Posterior cingulate gyrus (tissue), 11 donors: Measurements from ENCODE around the gene FOXL1.

Source experiments
- DNase-seq, 10 donors: peaks; one replicate each; pipeline versions ENCODE4 v3.0.0 to v3.0.0-alpha.2; 2020 to 2021; ENCODE audit warnings: mixed read lengths in 3 of 10
- intact Hi-C: fragments of 100-400 bp; cut with DNase I; formaldehyde crosslinking; loops from one replicate; pipeline ENCODE4 v1.15.1; 2023

FOXL1 gene

DNA sequence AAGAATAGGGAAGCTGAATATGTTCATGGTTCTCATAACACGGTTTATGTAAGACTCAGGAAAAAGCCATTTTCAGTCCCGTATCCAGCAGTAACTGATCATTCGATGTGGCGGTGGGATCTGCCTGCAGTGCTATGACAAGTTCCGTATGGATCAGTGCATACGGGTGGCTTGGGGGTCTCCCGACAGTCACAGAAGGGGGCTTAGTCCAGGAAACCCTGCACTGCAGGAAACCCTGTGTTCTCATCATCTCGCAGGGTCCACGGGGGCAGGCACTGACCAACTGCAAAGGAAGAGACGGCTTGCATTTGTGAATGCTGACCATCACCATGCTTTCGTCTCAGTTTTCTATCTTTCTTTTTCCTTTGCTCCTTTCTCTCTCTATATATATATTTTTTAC lies 31.1 kb upstream of the FOXL1 start:
- intact Hi-C loops: no loop called here
- no peak for DNase-seq

GRCh38 chr16:86549076-86549892 lies 29.1 kb upstream of the FOXL1 start:
- peak in 1 of 10 donors; percentile 2 for DNase-seq

DNA sequence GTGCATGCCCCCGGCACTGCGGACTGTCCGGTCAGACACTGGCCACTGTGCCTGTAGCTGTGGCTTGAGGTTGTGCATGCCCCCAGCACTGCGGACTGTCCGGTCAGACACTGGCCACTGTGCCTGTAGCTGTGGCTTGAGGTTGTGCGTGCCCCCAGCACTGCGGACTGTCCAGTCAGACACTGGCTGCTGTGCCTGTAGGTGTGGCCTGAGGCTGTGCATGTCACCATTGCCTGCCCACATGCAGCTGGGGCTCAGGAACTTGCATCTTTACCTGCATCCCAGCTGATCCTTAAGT lies 28.5 kb upstream of the FOXL1 start:
- no peak for DNase-seq
- intact Hi-C loops: loop anchor here (10.0 kb wide), 1 partner anchor 835 kb away; the partner anchor contains the start of gene FBXO31

More at GRCh38 chr16:86549076-86549892, 29.1 kb upstream of the FOXL1 start:
- intact Hi-C loops: no loop called here

GRCh38 chr16:86550281-86550680 lies 28.1 kb upstream of the FOXL1 start:
- DNase-seq: no peak
- intact Hi-C loops: loop anchor here (10.0 kb wide), 1 partner anchor 835 kb away; the partner anchor contains the start of gene FBXO31

DNA sequence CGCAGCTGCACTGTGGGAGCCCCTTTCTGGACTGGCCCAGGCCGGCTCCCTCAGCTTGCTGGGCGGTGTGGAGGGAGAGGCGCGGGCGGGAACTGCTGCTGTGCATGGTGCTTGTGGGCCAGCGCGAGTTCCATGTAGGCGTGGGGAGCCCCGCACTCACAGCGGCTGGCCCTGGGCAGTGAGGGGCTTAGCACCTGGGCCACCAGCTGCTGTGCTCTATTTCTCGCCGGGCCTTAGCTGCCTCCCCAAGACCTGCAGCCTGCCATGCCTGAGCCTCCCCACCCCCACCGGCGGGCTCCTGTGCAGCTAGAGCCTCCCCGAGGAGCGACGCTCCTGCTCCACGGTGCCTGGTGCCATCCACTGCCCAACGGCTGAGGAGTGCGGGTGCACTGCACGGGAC lies 25.0 kb upstream of the FOXL1 start:
- DNase-seq: no peak
- intact Hi-C loops: loop anchor here (10.0 kb wide), 1 partner anchor 831 kb away; the partner anchor contains the start of gene FBXO31

- DNase-seq: peak in 1 of 10 donors; percentile 77
- intact Hi-C loops: loop anchor here (10.0 kb wide), 1 partner anchor 830 kb away; the partner anchor contains the start of gene FBXO31
Measured at GRCh38 chr16:86554599-86554916, 23.8 kb upstream of the FOXL1 start.

GRCh38 chr16:86554917-86555703 lies 23.2 kb upstream of the FOXL1 start, which contains the start of gene MTHFSD:
MTHFSD (minus strand) TSS chr16:86555235; CDS start chr16:86555184, 51 bp downstream.
- intact Hi-C loops: loop anchor here (10.0 kb wide), 1 partner anchor 830 kb away; the partner anchor contains the start of gene FBXO31
- peak; percentile 84 to 98 (median 90) for DNase-seq

GRCh38 chr16:86555704-86556075 lies 22.7 kb upstream of the FOXL1 start:
- intact Hi-C loops: loop anchor here (10.0 kb wide), 1 partner anchor 829 kb away; the partner anchor contains the start of gene FBXO31
- DNase-seq: peak in 1 of 10 donors; percentile 82

DNA sequence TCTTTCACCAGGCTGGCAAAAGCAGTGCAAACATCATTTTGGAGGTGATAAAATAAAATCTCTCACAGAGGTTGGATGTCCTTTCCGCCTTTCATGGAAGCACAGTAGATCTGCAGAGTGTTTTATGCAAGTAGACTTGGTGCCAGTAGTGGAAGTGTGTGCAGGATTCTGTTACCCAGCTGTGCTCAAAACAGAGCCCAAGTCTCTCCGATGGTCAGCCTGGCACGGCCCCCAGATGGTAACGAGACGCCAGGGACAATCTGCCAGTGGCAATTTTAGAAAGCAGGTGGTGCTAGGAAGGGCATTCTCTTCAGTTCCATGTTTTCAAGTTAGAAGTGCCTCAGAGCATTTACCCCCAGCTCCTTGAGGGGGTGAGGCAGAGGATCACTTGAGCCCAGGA lies 21.8 kb upstream of the FOXL1 start:
- intact Hi-C loops: loop anchor here (10.0 kb wide), 1 partner anchor 828 kb away; the partner anchor contains the start of gene FBXO31
- no peak for DNase-seq

GRCh38 chr16:86557587-86557986 lies 20.8 kb upstream of the FOXL1 start:
- intact Hi-C loops: loop anchor here (10.0 kb wide), 1 partner anchor 827 kb away; the partner anchor contains the start of gene FBXO31
- DNase-seq: no peak

DNA sequence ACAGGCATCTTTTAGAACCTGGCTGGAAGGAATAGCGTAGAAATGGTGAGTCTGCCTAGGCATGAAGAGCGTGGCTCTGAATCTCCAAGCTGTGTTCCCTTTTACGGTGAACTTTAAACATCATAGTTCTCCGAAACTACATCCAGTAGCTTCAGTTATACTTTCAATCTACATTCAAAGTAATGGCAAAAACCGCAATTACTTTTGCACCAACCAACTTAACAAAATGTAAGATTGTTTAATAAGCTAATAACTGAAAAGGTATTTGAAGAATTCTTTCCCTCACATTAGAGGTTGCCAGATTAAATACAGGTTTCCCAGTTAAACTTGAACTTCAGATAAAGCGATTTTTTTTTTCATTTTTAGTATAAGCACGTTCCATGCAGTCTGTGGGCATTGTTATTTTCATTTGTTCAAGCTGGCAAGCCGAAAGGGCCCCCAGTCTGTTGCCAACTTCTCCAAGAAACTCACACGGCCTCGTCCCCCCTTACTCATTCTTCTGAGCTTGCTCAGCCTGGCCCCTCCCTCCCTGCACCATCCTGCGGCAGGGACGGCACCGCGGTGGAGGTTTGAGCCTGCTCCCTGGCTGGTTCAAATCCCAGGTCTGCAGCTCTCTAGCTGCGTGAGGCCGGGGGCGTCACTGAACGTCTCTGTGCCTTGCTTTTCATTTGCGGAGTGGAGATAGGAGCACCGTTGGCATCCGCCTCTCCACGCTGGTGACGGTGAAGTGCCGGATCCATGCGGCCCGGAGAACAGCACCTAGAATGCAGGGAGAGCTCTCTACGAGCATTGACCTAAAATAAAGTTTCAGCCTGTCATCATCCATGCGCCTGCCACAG lies 19.8 kb upstream of the FOXL1 start:
- intact Hi-C loops: loop anchor here (10.0 kb wide), 1 partner anchor 826 kb away; the partner anchor contains the start of gene FBXO31
- DNase-seq: no peak

DNA sequence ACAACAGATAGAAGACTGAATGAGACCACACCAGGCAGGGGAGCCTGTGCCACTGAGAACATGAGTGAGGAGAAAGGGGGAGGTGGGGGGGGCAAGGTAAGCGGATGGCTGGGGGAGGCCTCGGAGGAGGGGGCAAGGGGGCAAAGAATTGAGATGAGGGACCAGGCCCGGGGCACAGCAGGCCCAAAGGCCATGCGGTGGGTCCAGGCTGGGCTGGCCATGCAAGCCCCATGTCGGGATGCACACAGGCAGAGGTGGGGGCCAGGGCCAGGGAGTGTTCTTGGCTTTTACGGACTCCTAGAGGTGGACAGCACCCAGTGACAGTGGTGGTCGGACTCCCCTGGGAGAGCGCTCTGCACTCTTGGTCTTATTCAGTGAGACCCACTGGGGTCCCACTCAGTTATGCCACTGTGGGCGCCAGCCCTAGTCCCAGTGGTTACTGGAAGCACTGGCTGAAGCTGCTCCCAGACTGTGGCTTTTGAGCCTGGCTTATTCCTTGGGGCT lies 18.5 kb upstream of the FOXL1 start:
- no peak for DNase-seq
- intact Hi-C loops: loop anchor here (5.0 to 10.0 kb wide), 2 partner anchors 737 to 825 kb away; partner anchors contain the start of gene FBXO31

- intact Hi-C loops: loop anchor here (5.0 kb wide), 1 partner anchor 735 kb away; no protein-coding TSS in a partner anchor
- DNase-seq: no peak
Measured at GRCh38 chr16:86562356-86562755, 16.0 kb upstream of the FOXL1 start.

- intact Hi-C loops: loop anchor here (1.0 to 5.0 kb wide), 3 partner anchors 499 to 734 kb away; no protein-coding TSS in a partner anchor
- peak; percentile 73 to 98 (median 89) for DNase-seq
Measured at GRCh38 chr16:86563469-86564345, 14.6 kb upstream of the FOXL1 start.

DNA sequence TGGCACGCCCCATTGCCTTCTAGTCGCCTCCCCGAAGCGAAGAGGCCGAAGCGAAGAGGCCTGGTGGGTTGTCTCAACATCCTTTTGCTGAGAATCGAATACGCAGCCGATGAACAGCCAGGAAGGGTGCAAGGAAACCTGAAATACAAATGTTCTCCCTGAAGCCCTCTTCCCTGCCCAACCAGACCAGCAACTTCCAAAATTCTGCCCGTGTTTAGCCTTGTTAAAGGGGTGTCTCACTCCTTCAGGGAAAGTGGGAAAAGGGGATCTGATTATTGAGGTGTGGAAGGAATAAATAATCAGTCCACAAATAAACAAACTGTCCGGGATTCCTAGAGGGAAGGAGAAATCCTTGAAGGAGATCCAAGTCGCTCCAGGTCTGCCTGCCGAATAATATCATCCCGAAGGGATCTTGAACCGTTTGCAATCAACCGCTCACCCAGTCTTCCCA lies 13.1 kb upstream of the FOXL1 start:
- intact Hi-C loops: no loop called here
- DNase-seq: no peak

DNA sequence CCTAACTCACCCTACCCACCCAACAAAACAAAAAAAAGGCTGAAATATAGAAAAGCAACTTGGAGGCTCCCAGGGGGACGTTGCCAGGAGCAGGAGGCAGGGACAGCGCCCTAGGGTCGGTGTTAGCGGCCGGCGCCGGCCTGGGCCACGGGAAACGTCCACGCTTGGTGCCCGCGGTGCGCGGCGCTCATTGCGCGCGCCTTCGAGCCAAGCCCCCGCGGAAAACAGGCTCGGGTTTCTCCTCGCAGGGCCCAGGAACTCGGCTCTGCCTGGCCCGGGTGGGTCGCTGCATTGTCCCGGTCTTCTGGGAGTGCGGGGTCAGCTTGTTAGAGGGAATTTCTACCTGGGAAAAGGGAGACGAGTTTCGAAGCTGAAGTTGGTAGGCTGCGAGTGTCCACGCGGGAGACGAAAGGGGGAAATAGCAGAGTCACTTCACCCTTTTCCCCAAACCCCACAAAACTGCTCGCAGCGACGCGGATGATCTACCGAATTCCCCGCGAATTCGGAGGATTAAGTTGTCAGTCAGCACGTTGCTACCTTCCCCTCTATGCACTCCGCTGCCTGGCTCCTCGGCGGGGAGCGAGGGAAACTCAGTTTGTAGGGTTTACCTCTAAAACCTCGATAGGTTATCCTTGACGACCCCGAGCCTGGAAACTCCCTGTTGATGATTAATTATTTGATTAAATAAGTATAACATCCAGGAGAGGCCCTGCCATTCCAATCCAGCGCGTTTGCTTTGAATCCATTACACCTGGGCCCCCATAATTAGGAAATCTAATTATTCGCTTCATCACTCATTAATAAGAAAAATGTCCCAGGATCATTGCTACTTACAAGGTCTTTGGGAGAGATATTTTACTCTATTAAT lies 12.5 kb upstream of the FOXL1 start:
- DNase-seq: no peak
- intact Hi-C loops: no loop called here

DNA sequence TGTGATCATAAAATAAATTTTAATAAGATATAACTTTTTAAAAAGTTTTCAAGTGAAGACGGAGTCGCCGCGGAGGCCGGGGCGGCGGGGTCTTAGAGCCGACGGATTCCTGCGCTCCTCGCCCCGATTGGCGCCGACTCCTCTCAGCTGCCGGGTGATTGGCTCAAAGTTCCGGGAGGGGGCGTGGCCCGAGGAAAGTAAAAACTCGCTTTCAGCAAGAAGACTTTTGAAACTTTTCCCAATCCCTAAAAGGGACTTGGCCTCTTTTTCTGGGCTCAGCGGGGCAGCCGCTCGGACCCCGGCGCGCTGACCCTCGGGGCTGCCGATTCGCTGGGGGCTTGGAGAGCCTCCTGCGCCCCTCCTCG lies 11.8 kb upstream of the FOXL1 start, which contains the start of gene FOXC2:
Gene FOXC2, plus strand, starts transcription at position 229 of the 365 bp plus-strand sequence. CDS start 507 bp downstream, outside the sequence.
- intact Hi-C loops: no loop called here
- DNase-seq: peak in 1 of 10 donors; percentile 83
